ENCODE data around the gene TRMT1L.

Gene TRMT1L

DNA sequence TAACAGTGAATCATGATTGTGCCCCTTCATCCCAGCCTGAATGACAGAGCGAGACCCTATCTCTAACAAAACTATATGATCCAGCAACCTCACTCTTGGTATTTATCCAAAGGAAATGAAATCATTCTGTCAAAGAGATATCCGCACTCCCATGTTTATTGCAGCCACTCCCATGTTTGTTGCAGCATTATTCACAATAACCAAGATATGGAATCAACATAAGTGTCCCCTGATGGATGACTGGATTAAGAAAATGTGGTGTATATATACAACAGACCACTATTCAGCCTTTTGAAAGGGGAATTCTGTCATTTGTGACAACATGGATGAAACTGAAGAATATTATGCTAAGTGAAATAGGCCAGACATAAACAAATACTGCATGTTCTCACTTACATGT, 44.4 kb downstream of the TRMT1L start:
- no peak for DNase-seq

GRCh38 chr1:185111873-185112272, 44.9 kb downstream of the TRMT1L start:
- DNase-seq: no peak

DNA sequence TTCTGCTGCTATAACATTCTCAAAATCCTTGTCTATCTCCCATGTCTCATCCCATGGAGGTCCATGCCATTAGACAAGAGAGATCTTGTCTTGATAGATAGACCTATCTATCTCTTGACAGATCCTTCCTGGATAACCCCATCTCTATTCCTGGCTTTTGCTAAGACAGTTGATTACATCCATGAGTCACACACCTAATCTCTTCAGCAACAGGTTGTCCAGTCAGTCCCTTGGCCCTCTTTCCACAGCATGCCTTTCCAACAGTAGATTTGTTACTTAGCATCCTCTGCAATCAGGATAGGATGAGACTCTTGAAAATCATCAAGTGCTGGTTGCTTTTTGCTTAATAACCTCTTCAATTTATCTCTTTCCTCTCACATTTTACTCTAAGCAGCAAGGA, 46.6 kb downstream of the TRMT1L start:
- no peak for DNase-seq

DNA sequence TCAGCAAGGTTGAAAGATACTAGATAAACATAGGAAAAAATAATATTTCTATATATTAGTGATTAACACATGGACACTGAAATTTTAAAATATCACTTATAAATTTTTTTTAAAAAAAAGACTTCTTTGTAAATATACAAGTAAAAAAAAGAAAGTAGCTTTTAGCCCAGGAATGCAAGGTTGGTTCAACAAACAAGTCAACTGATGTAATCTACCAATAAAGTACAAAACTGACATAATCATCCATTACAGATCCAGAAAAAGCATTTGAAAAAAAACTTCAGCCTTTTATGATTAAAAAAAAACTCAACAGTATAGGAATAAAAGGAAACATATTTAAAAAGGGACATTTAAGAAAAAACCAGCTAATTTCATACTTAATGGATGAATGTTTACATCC, 48.4 kb downstream of the TRMT1L start:
- no peak for DNase-seq

GRCh38 chr1:185105121-185105520, 51.6 kb downstream of the TRMT1L start:
- no peak for DNase-seq

- no peak for DNase-seq
Observed at GRCh38 chr1:185104083-185104482, 52.7 kb downstream of the TRMT1L start.

GRCh38 chr1:185096531-185096930, 60.2 kb downstream of the TRMT1L start:
- no peak for DNase-seq

DNA sequence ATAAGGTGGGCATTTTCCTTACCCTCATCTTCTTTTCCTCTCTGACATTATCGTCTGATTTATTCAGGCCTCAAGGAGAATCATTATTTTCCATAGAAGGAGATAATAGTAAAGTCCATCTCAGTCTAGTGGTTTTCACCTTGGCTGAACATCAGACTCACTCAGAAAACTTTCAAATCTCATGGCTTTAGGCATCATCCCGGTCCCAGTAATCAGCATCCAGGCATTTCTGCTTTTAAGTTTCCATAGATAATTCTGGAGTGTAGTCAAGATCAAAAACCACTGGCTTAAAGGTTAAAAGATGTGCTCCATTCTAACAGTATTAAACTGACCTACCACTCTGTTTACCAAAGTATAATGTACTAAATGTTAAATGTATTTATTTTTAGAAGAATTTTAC, 62.0 kb downstream of the TRMT1L start:
- no peak for DNase-seq

DNA sequence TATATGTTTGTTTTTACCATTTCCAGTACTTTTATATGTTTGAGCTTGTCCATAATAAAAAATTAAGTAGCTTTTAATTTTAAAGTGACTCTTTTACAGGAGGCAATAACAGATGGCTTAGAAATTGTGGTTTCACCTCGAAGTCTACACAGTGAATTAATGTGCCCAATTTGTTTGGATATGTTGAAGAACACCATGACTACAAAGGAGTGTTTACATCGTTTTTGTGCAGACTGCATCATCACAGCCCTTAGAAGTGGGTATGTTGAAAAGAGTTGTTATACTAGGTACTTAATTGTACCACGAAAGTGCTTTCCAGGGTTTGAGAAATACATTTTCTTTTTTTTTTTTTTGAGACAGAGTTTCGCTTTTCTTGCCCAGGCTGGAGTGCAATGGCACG, 65.3 kb downstream of the TRMT1L start:
- DNase-seq: no peak

DNA sequence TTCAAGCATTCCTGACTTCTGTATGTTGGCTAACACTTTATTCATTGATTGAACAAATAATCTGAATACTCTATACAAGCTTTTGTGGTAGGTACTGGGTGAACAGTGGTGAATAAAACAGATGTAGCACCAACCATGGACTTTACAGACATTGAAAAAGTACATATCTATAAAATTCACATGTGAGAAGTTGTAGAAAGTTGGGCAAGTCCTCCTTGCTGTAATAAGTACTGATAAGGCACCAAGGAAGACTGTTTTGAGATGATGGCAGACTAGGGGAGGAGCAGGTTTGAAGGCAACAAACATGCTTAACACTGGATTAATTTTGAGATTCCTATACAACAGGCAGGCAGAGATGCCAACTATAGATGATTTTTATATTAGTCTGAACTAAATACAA, 69.0 kb downstream of the TRMT1L start:
- DNase-seq: no peak

- DNase-seq: no peak
Observed at GRCh38 chr1:185087101-185087500, 69.7 kb downstream of the TRMT1L start.

- no peak for DNase-seq
Observed at GRCh38 chr1:185083818-185084217, 72.9 kb downstream of the TRMT1L start.

DNA sequence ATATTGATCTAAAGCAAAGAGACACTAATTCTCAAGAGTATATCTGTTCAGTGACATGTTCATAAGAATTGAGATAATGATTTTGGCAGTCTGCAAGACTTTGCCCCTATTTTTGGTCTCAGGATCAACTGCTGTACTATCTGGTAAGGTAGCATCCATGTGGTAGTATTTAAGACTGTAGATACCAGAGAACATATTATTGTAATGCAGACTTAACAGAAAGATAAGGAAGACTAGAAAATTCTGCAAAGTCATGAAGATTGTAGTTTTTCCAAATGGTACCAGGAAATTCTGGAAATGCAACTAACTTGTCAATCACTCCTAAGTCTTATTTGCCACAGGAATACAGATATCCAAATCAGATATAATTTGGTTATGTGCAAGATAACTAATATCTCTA, 76.3 kb downstream of the TRMT1L start:
- DNase-seq: no peak

GRCh38 chr1:185077374-185077773, 79.4 kb downstream of the TRMT1L start:
- DNase-seq: no peak

- no peak for DNase-seq
Observed at GRCh38 chr1:185075476-185075875, 81.3 kb downstream of the TRMT1L start.

- DNase-seq: no peak
Observed at GRCh38 chr1:185074307-185074706, 82.4 kb downstream of the TRMT1L start.

GRCh38 chr1:185073725-185074124, 83.0 kb downstream of the TRMT1L start:
- DNase-seq: no peak

DNA sequence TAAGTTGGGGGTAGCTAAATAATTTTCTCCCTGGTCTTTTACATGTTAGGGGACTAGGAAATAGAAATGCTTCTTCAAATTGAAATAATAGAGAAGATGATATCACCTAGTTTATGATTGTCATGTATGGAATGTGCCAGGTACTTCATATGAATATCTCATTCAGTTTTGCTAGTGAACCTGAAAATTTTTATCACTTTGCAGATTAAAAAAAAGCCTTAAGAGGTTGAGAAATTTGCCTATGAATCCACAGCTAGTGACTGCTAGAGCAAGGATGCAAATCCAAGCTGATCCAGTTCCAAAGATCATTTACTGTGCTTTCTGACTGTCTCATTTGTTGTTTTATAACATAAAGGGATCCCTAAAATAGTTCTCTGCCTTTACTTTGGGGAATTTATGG, 86.7 kb downstream of the TRMT1L start:
- no peak for DNase-seq

- DNase-seq: no peak
Observed at GRCh38 chr1:185069202-185069772, 87.5 kb downstream of the TRMT1L start.

DNA sequence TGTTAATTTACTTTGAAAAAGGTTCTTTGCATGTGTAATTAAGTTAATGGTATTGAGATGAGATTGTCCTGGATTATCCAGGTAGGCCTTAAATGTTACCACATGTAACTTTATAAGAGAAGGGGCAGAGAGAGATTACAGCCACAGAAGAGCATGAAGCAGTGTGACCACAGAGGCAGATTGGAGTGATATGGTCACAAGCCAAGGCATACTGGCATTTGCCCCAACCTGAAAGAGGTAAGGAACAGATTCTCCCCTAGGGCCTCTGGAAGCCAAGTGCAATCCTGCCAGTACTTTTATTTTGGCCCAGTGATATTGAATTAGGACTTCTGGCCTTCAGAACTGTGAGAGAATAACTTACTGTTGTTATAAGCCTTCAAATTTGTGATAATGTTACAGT, 88.4 kb downstream of the TRMT1L start:
- DNase-seq: no peak

Measured in stimulated activated CD4-positive, alpha-beta T cell treated with anti-CD3 and anti-CD28 coated beads, Interleukin-4, amount 100 ng/mL, for 4 hours (primary cell).